Activated naive CD8-positive, alpha-beta T cell treated with anti-CD3 and anti-CD28 coated beads, Interleukin-2, amount 50 U/mL, for 24 hours (primary cell): ENCODE results near the gene TESPA1.
"Not testable (repeated sequence)": the region's sequence is repeated elsewhere in the genome, so short reads cannot be mapped to it uniquely, and the experiment has no call there.

Experiments used
- ATAC-seq: fragments of 150-1000 bp; cut with Tn5 transposase; one replicate; pipeline ENCODE4 v1.10.0; 2021
- DNase-seq: peaks from one replicate; pipeline ENCODE4 v3.0.0; 2021
- H3K27ac Mint-ChIP-seq: one replicate; pipeline ENCODE4 v1.8.0; 2021; ENCODE audit warnings: mild to moderate bottlenecking, mixed read lengths
- H3K27me3 Mint-ChIP-seq: one replicate; pipeline ENCODE4 v1.8.0; 2021; ENCODE audit warnings: mixed read lengths
- H3K36me3 Mint-ChIP-seq: one replicate; pipeline ENCODE4 v1.8.0; 2021; ENCODE audit warnings: low read depth, mixed read lengths
- H3K4me1 Mint-ChIP-seq: one replicate; pipeline ENCODE4 v1.8.0; 2021; ENCODE audit warnings: mixed read lengths
- H3K4me3 Mint-ChIP-seq: one replicate; pipeline ENCODE4 v1.8.0; 2021; ENCODE audit warnings: mild to moderate bottlenecking, moderate library complexity, mixed read lengths
- H3K9me3 Mint-ChIP-seq: one replicate; pipeline ENCODE4 v1.8.0; 2021; ENCODE audit warnings: mixed read lengths

TESPA1 gene

GRCh38 chr12:54943292-54943691 is 41.3 kb downstream of the TESPA1 start:
- peaks cover 14% of the 10 kb centered on the region for H3K36me3 Mint-ChIP-seq
- H3K27me3 Mint-ChIP-seq, H3K27ac Mint-ChIP-seq, ATAC-seq, DNase-seq, H3K9me3 Mint-ChIP-seq, H3K4me3 Mint-ChIP-seq: not testable (repeated sequence)
- H3K4me1 Mint-ChIP-seq: peaks cover 19% of the 10 kb centered on the region

- DNase-seq (no peak), ATAC-seq (no peak)
- Mint-ChIP-seq H3K36me3 (peaks cover 19% of the 10 kb centered on the region), H3K9me3 (peaks cover 3% of the 10 kb centered on the region), H3K27me3 (no peaks in the 10 kb centered on the region), H3K27ac (no peak overlapping the region), H3K4me1 (peaks cover 20% of the 10 kb centered on the region), H3K4me3 (no peak overlapping the region)
Observed at GRCh38 chr12:54941659-54942058, 42.9 kb downstream of the TESPA1 start.

GRCh38 chr12:54940727-54941315 is 43.7 kb downstream of the TESPA1 start:
- DNase-seq: no peak
- Mint-ChIP-seq H3K27me3 (no peaks in the 10 kb centered on the region), H3K36me3 (peaks cover 20% of the 10 kb centered on the region), H3K4me3 (no peak overlapping the region), H3K27ac (no peak overlapping the region), H3K4me1 (peaks cover 26% of the 10 kb centered on the region), H3K9me3 (peaks cover 8% of the 10 kb centered on the region)
- no peak for ATAC-seq

GRCh38 chr12:54937929-54938328 is 46.6 kb downstream of the TESPA1 start:
- DNase-seq (no peak), ATAC-seq (no peak)
- Mint-ChIP-seq H3K9me3 (peaks cover 12% of the 10 kb centered on the region), H3K36me3 (peaks cover 26% of the 10 kb centered on the region), H3K27ac (no peak overlapping the region), H3K4me1 (peaks cover 55% of the 10 kb centered on the region), H3K27me3 (no peaks in the 10 kb centered on the region), H3K4me3 (no peak overlapping the region)

GRCh38 chr12:54937376-54937775 is 47.2 kb downstream of the TESPA1 start:
- DNase-seq (no peak), ATAC-seq (no peak)
- Mint-ChIP-seq H3K27me3 (no peaks in the 10 kb centered on the region), H3K4me3 (no peak overlapping the region), H3K27ac (peak overlapping the region; percentile 97), H3K4me1 (peaks cover 61% of the 10 kb centered on the region), H3K9me3 (peaks cover 12% of the 10 kb centered on the region), H3K36me3 (peaks cover 27% of the 10 kb centered on the region)

- DNase-seq (no peak), ATAC-seq (no peak)
- H3K36me3 Mint-ChIP-seq: peaks cover 34% of the 10 kb centered on the region
- H3K4me3 Mint-ChIP-seq: no peak overlapping the region
- H3K9me3 Mint-ChIP-seq: peaks cover 18% of the 10 kb centered on the region
- peak overlapping the region; percentile 97 for H3K27ac Mint-ChIP-seq
- H3K27me3 Mint-ChIP-seq: no peaks in the 10 kb centered on the region
- H3K4me1 Mint-ChIP-seq: peaks cover 67% of the 10 kb centered on the region
Observed at GRCh38 chr12:54936736-54937135, 47.8 kb downstream of the TESPA1 start.

- Mint-ChIP-seq H3K36me3 (peaks cover 44% of the 10 kb centered on the region), H3K27ac (peak overlapping the region; percentile 97), H3K9me3 (peaks cover 29% of the 10 kb centered on the region), H3K4me3 (peak overlapping the region; percentile 52), H3K27me3 (no peaks in the 10 kb centered on the region), H3K4me1 (peaks cover 68% of the 10 kb centered on the region)
- DNase-seq (peak; percentile 36), ATAC-seq (peak; percentile 85)
Observed at GRCh38 chr12:54935235-54935951, 49.2 kb downstream of the TESPA1 start.

- peaks cover 73% of the 10 kb centered on the region for H3K4me1 Mint-ChIP-seq
- ATAC-seq (no peak), DNase-seq (no peak)
- H3K27me3 Mint-ChIP-seq: no peaks in the 10 kb centered on the region
- H3K4me3 Mint-ChIP-seq: no peak overlapping the region
- H3K36me3 Mint-ChIP-seq: peaks cover 50% of the 10 kb centered on the region
- H3K27ac Mint-ChIP-seq: peak overlapping the region; percentile 97
- peaks cover 35% of the 10 kb centered on the region for H3K9me3 Mint-ChIP-seq
Observed at GRCh38 chr12:54934419-54934818, 50.1 kb downstream of the TESPA1 start.

GRCh38 chr12:54933376-54933775 is 51.2 kb downstream of the TESPA1 start:
- H3K9me3 Mint-ChIP-seq: peaks cover 43% of the 10 kb centered on the region
- H3K4me1 Mint-ChIP-seq: peaks cover 72% of the 10 kb centered on the region
- H3K27ac Mint-ChIP-seq: peak overlapping the region; percentile 97
- peaks cover 52% of the 10 kb centered on the region for H3K36me3 Mint-ChIP-seq
- no peak for DNase-seq
- ATAC-seq: peak; percentile 74
- no peak overlapping the region for H3K4me3 Mint-ChIP-seq
- H3K27me3 Mint-ChIP-seq: no peaks in the 10 kb centered on the region

- ATAC-seq (no peak), DNase-seq (no peak)
- H3K4me1 Mint-ChIP-seq: peaks cover 66% of the 10 kb centered on the region
- peaks cover 45% of the 10 kb centered on the region for H3K36me3 Mint-ChIP-seq
- H3K4me3 Mint-ChIP-seq: no peak overlapping the region
- no peaks in the 10 kb centered on the region for H3K27me3 Mint-ChIP-seq
- peak overlapping the region; percentile 97 for H3K27ac Mint-ChIP-seq
- peaks cover 44% of the 10 kb centered on the region for H3K9me3 Mint-ChIP-seq
Observed at GRCh38 chr12:54932691-54933090, 51.9 kb downstream of the TESPA1 start.

- no peak for DNase-seq
- Mint-ChIP-seq H3K27ac (peak overlapping the region; percentile 97), H3K36me3 (peaks cover 44% of the 10 kb centered on the region), H3K27me3 (no peaks in the 10 kb centered on the region), H3K4me3 (no peak overlapping the region), H3K4me1 (peaks cover 59% of the 10 kb centered on the region), H3K9me3 (peaks cover 44% of the 10 kb centered on the region)
- ATAC-seq: no peak
Observed at GRCh38 chr12:54932038-54932437, 52.5 kb downstream of the TESPA1 start.

GRCh38 chr12:54929998-54930397 is 54.6 kb downstream of the TESPA1 start:
- ATAC-seq (no peak), DNase-seq (no peak)
- no peak overlapping the region for H3K4me3 Mint-ChIP-seq
- H3K27me3 Mint-ChIP-seq: no peaks in the 10 kb centered on the region
- H3K36me3 Mint-ChIP-seq: peaks cover 36% of the 10 kb centered on the region
- peaks cover 49% of the 10 kb centered on the region for H3K4me1 Mint-ChIP-seq
- peaks cover 32% of the 10 kb centered on the region for H3K9me3 Mint-ChIP-seq
- no peak overlapping the region for H3K27ac Mint-ChIP-seq

GRCh38 chr12:54926246-54926645 is 58.3 kb downstream of the TESPA1 start:
- Mint-ChIP-seq H3K27me3 (no peaks in the 10 kb centered on the region), H3K36me3 (peaks cover 23% of the 10 kb centered on the region), H3K27ac (no peak overlapping the region), H3K4me1 (peaks cover 16% of the 10 kb centered on the region), H3K9me3 (peaks cover 21% of the 10 kb centered on the region), H3K4me3 (no peak overlapping the region)
- ATAC-seq: no peak
- no peak for DNase-seq

- no peak for DNase-seq
- no peak for ATAC-seq
- no peaks in the 10 kb centered on the region for H3K27me3 Mint-ChIP-seq
- H3K27ac Mint-ChIP-seq: no peak overlapping the region
- peaks cover 14% of the 10 kb centered on the region for H3K4me1 Mint-ChIP-seq
- no peak overlapping the region for H3K4me3 Mint-ChIP-seq
- H3K9me3 Mint-ChIP-seq: peaks cover 15% of the 10 kb centered on the region
- H3K36me3 Mint-ChIP-seq: peaks cover 15% of the 10 kb centered on the region
Observed at GRCh38 chr12:54924972-54925707, 59.4 kb downstream of the TESPA1 start.

- peaks cover 3% of the 10 kb centered on the region for H3K36me3 Mint-ChIP-seq
Observed at GRCh38 chr12:54917001-54917488, 67.5 kb downstream of the TESPA1 start.

More at GRCh38 chr12:54917001-54917488, 67.5 kb downstream of the TESPA1 start:
- H3K27ac Mint-ChIP-seq: no peak overlapping the region
- H3K4me3 Mint-ChIP-seq: no peak overlapping the region
- no peaks in the 10 kb centered on the region for H3K4me1 Mint-ChIP-seq
- ATAC-seq (no peak), DNase-seq (no peak)
- H3K9me3 Mint-ChIP-seq: peaks cover 12% of the 10 kb centered on the region
- H3K27me3 Mint-ChIP-seq: no peaks in the 10 kb centered on the region
